GM23338 (cell line): ENCODE measurements around the gene TRIM14. TPM values are rescaled to one million over a fixed set of nuclear protein-coding genes. Genes with fewer than 3 reads are reported as not detected.
A peak's percentile ranks its signal among the peaks of the same experiment; 100 is the strongest.

ENCODE experiments used
- ATAC-seq: fragments of 200-7000 bp; cut with Tn5 transposase; 3 replicates; pipeline ENCODE4 v1.9.1; 2020
- DNase-seq: peaks from one replicate; pipeline ENCODE4 v3.0.0-alpha.2; 2015; ENCODE audit warnings: low spot score
- H2AFZ ChIP-seq: fragments of 200-600 bp; sonication (generic); 2 replicates; pipeline ENCODE4 v1.8.0; 2016; ENCODE audit warnings: antibody characterized with exemption, mild to moderate bottlenecking, moderate library complexity
- H3F3A ChIP-seq: fragments of 200-600 bp; sonication (generic); replicated peaks from 2 replicates; pipeline ENCODE4 v1.8.0; 2017; ENCODE audit warnings: antibody characterized with exemption, mixed run types, low read depth
- H3K27ac ChIP-seq: fragments of 200-600 bp; sonication (generic); 2 replicates; pipeline ENCODE4 v1.6.1; 2016; ENCODE audit warnings: low read depth
- H3K27me3 ChIP-seq: fragments of 200-600 bp; sonication (generic); 2 replicates; pipeline ENCODE4 v1.8.0; 2016; ENCODE audit warnings: mild to moderate bottlenecking, mixed run types, moderate library complexity; ENCODE audit not compliant: insufficient read depth
- H3K36me3 ChIP-seq: fragments of 200-600 bp; sonication (generic); 2 replicates; pipeline ENCODE4 v1.8.0; 2016; ENCODE audit warnings: mild to moderate bottlenecking; ENCODE audit not compliant: insufficient read depth
- H3K4me1 ChIP-seq: fragments of 200-600 bp; sonication (generic); 2 replicates; pipeline ENCODE4 v1.8.0; 2016; ENCODE audit warnings: mild to moderate bottlenecking, moderate library complexity; ENCODE audit not compliant: insufficient read depth
- H3K4me2 ChIP-seq: fragments of 200-600 bp; sonication (generic); 2 replicates; pipeline ENCODE4 v1.7.1; 2017; ENCODE audit warnings: mixed run types
- H3K4me3 ChIP-seq: fragments of 200-600 bp; sonication (generic); 2 replicates; pipeline ENCODE4 v1.6.1; 2016; ENCODE audit warnings: mixed run types
- H3K79me2 ChIP-seq: fragments of 200-600 bp; sonication (generic); replicated peaks from 2 replicates; pipeline ENCODE4 v1.8.0; 2017; ENCODE audit warnings: mild to moderate bottlenecking; ENCODE audit not compliant: insufficient read depth
- H3K9me2 ChIP-seq: fragments of 200-600 bp; sonication (generic); 2 replicates; pipeline ENCODE4 v1.8.0; 2017; ENCODE audit not compliant: insufficient read depth
- H4K20me1 ChIP-seq: fragments of 200-600 bp; sonication (generic); replicated peaks from 2 replicates; pipeline ENCODE4 v1.8.0; 2017; ENCODE audit warnings: mild to moderate bottlenecking; ENCODE audit not compliant: insufficient read depth
- H3K27ac Mint-ChIP-seq: 2 replicates; pipeline ENCODE4 v1.8.0; 2020; ENCODE audit warnings: inconsistent platforms, mild to moderate bottlenecking, moderate library complexity, mixed read lengths
- H3K27me3 Mint-ChIP-seq: 3 replicates; pipeline ENCODE4 v1.8.0; 2022; ENCODE audit warnings: low read depth, mild to moderate bottlenecking, moderate library complexity, mixed read lengths, inconsistent platforms; ENCODE audit not compliant: insufficient read depth, poor library complexity
- H3K36me3 Mint-ChIP-seq: 3 replicates; pipeline ENCODE4 v1.8.0; 2021; ENCODE audit warnings: low read depth, mild to moderate bottlenecking, inconsistent platforms, moderate library complexity, mixed read lengths
- H3K4me1 Mint-ChIP-seq: 3 replicates; pipeline ENCODE4 v1.8.0; 2020; ENCODE audit warnings: mild to moderate bottlenecking, inconsistent platforms, mixed read lengths
- H3K4me3 Mint-ChIP-seq: 3 replicates; pipeline ENCODE4 v1.8.0; 2021; ENCODE audit warnings: moderate library complexity, mild to moderate bottlenecking, inconsistent platforms, mixed read lengths
- H3K9me3 Mint-ChIP-seq: 3 replicates; pipeline ENCODE4 v1.8.0; 2020; ENCODE audit warnings: moderate library complexity, mild to moderate bottlenecking, inconsistent platforms, mixed read lengths
- CREB1 ChIP-seq: fragments of 250-450 bp; sonication (Bioruptor Pico); IDR thresholded peaks from 2 replicates; pipeline ENCODE4 v1.5.0; 2020; ENCODE audit warnings: low read depth, mild to moderate bottlenecking, moderate library complexity
- CTCF ChIP-seq, 2 experiments: fragments of 200-600 bp in 1 of 2; sonication (generic) in 1 of 2; conservative IDR thresholded peaks; 2 replicates each; pipeline versions ENCODE4 v1.5.1 to v1.6.1; 2016 to 2017; ENCODE audit warnings: antibody characterized with exemption in 2 of 2, low read depth in 2 of 2, mild to moderate bottlenecking in 2 of 2, moderate library complexity in 1 of 2
- EZH2 ChIP-seq: fragments of 200-600 bp; sonication (generic); IDR thresholded peaks from one replicate; pipeline ENCODE4 v1.8.0; 2017; ENCODE audit warnings: antibody characterized with exemption, mild to moderate bottlenecking, low read depth; ENCODE audit not compliant: unreplicated experiment
- JUNB ChIP-seq: IDR thresholded peaks from one replicate; pipeline ENCODE4 v1.6.1; 2016; ENCODE audit warnings: antibody characterized with exemption; ENCODE audit not compliant: unreplicated experiment
- NANOG ChIP-seq: IDR thresholded peaks from 2 replicates; pipeline ENCODE4 v1.6.1; 2016; ENCODE audit warnings: antibody characterized with exemption, borderline replicate concordance
- POLR2AphosphoS5 ChIP-seq: IDR thresholded peaks from 2 replicates; pipeline ENCODE4 v1.6.1; 2016; ENCODE audit warnings: antibody characterized with exemption, low read depth
- REST ChIP-seq: IDR thresholded peaks from one replicate; pipeline ENCODE4 v1.6.1; 2018; ENCODE audit warnings: antibody characterized with exemption; ENCODE audit not compliant: unreplicated experiment
- STAT1 ChIP-seq: IDR thresholded peaks from one replicate; pipeline ENCODE4 v1.6.1; 2016; ENCODE audit warnings: antibody characterized with exemption; ENCODE audit not compliant: unreplicated experiment
- ZNF114 ChIP-seq: fragments of 250-450 bp; sonication (Bioruptor Pico); IDR thresholded peaks from 2 replicates; pipeline ENCODE4 v1.5.0; 2020; ENCODE audit warnings: mild to moderate bottlenecking, moderate library complexity
- ZNF331 ChIP-seq: fragments of 250-450 bp; sonication (Bioruptor Pico); IDR thresholded peaks from 2 replicates; pipeline ENCODE4 v1.5.0; 2020; ENCODE audit warnings: low read depth, mild to moderate bottlenecking, moderate library complexity
- ZNF462 ChIP-seq: fragments of 250-450 bp; sonication (Bioruptor Pico); IDR thresholded peaks from 2 replicates; pipeline ENCODE4 v1.5.0; 2020; ENCODE audit warnings: mild to moderate bottlenecking, moderate library complexity
- polyA plus RNA-seq: library from polyadenylated mRNA; unstranded; fragments of >200 nt; fragmentation: Nextera tagmentation; extraction: Ambion mirVana; gene quantifications from 2 replicates; pipeline ENCODE4 v1.2.1, GENCODE V29; 2016
- total RNA-seq: library from RNA; depleted of rRNA; stranded (reverse); fragments of >200 nt; shearing (Covaris generic); gene quantifications from 2 replicates; pipeline ENCODE4 v1.2.3, GENCODE V29; 2014

Gene TRIM14
- total and polyA plus RNA-seq, 2 experiments from 2014 or later, result 17.2 to 25.3 TPM

GRCh38 chr9:98152526-98152925 is 33.5 kb upstream of the TRIM14 start (continued):
- TF ChIP-seq REST (no peak), ZNF331 (CRISPR knock-in tag) (no peak), ZNF114 (no peak), EZH2 (no peak), JUNB (no peak)

DNA sequence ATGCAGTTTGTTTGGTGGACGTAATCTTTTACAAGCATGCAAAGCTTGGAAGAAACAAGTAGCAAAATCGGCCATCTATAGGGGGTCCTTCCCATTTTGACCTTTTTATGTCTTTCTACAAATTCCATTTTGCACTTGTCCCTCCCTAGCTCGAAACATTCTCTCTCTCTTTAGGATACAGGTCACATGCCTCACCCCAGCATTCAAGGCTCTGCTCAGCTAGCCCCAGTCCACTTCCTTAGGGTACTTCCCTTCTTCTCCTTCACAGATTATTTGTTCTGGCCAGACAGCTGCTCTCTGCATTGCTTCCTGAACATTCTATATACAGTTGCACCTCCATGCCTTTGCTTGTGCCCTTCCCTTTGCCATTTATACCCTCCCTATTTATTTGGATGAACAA is 31.7 kb upstream of the TRIM14 start:
- Histone ChIP-seq H3K9me2 (no peaks in the 10 kb centered on the region), H3K79me2 (no peaks in the 10 kb centered on the region), H3K4me2 (no peak overlapping the region), H3F3A (no peaks in the 10 kb centered on the region; the same call in 1 of the 2 replicates), H2AFZ (no peak overlapping the region), H3K27ac (0 out of 2 replicates have a peak overlapping the region, but pooled peaks have one; percentile 26), H3K36me3 (0 out of 2 replicates have a peak, but pooled peaks cover 5% of the 10 kb centered on the region), H3K27me3 (no peaks in the 10 kb centered on the region), H3K4me1 (no peaks in the 10 kb centered on the region), H3K4me3 (no peak overlapping the region), H4K20me1 (no peaks in the 10 kb centered on the region)
- no peak for DNase-seq
- no peak for ATAC-seq
- peaks cover 5% of the 10 kb centered on the region for H3K27me3 Mint-ChIP-seq
- H3K9me3 Mint-ChIP-seq, result no peaks in the 10 kb centered on the region
- H3K27ac Mint-ChIP-seq, result no peak overlapping the region; the same call in none of the 2 replicates
- no peaks in the 10 kb centered on the region for H3K36me3 Mint-ChIP-seq
- H3K4me3 Mint-ChIP-seq, result no peak overlapping the region
- peaks cover 6% of the 10 kb centered on the region; the same call in 2 of the 3 replicates for H3K4me1 Mint-ChIP-seq
- TF ChIP-seq CREB1 (CRISPR knock-in tag) (no peak), NANOG (no peak), EZH2 (no peak), ZNF462 (CRISPR knock-in tag) (no peak), POLR2AphosphoS5 (no peak), STAT1 (no peak), CTCF (conservative IDR thresholded peaks at IDR 0.05; ENCODE audit: low read depth in 2 of 2) (no peak)
